ENCODE results near the gene EBF3.

- TF ChIP-seq YY1 (IDR thresholded peaks at IDR 0.05; ENCODE audit: insufficient read depth, insufficient read length) (no peak), SUZ12 (IDR thresholded peaks at IDR 0.05; ENCODE audit: extremely low read depth, insufficient read depth, insufficient read length) (no peak)
Observed at GRCh38 chr10:129911451-129912165, 52.5 kb downstream of the EBF3 start.
